Mesendoderm (in vitro differentiated cells): ENCODE measurements around the gene TFB2M.
A peak's percentile ranks its signal among the peaks of the same experiment; 100 is the strongest.
"Not testable (repeated sequence)": the region's sequence is repeated elsewhere in the genome, so short reads cannot be mapped to it uniquely, and the experiment has no call there.

ENCODE experiments used
- DNase-seq: peaks from one replicate; pipeline ENCODE4 v3.0.0; 2013
- H2AK5ac ChIP-seq: 2 replicates; pipeline ENCODE4 v1.6.1; 2013; ENCODE audit warnings: low read length, inconsistent platforms
- H2BK120ac ChIP-seq: 2 replicates; pipeline ENCODE4 v1.6.1; 2013; ENCODE audit warnings: low read depth, mild to moderate bottlenecking, low read length, moderate library complexity, mixed read lengths
- H2BK15ac ChIP-seq: replicated peaks from 2 replicates; pipeline ENCODE4 v1.6.1; 2013; ENCODE audit warnings: low read depth, mild to moderate bottlenecking, moderate library complexity
- H2BK5ac ChIP-seq: 2 replicates; pipeline ENCODE4 v1.6.1; 2013; ENCODE audit warnings: low read length, inconsistent platforms
- H3K18ac ChIP-seq: 2 replicates; pipeline ENCODE4 v1.6.1; 2013; ENCODE audit warnings: mild to moderate bottlenecking, low read length, mixed read lengths
- H3K23ac ChIP-seq: one replicate; pipeline ENCODE4 v1.6.1; 2013; ENCODE audit warnings: low read length
- H3K27ac ChIP-seq: 2 replicates; pipeline ENCODE4 v1.5.1; 2013; ENCODE audit warnings: low read depth, mild to moderate bottlenecking, inconsistent platforms, low read length, moderate library complexity
- H3K27me3 ChIP-seq: 2 replicates; pipeline ENCODE4 v1.6.1; 2013; ENCODE audit warnings: low read length, control low read depth, mild to moderate bottlenecking, inconsistent platforms; ENCODE audit not compliant: insufficient read depth, poor library complexity
- H3K36me3 ChIP-seq: 2 replicates; pipeline ENCODE4 v1.6.1; 2013; ENCODE audit warnings: low read length, inconsistent platforms; ENCODE audit not compliant: control insufficient read depth, insufficient read depth
- H3K4ac ChIP-seq: one replicate; pipeline ENCODE4 v1.6.1; 2013; ENCODE audit warnings: low read depth, mild to moderate bottlenecking, low read length, moderate library complexity
- H3K4me1 ChIP-seq: 2 replicates; pipeline ENCODE4 v1.6.1; 2013; ENCODE audit warnings: low read depth, low read length, inconsistent platforms; ENCODE audit not compliant: control insufficient read depth
- H3K4me2 ChIP-seq: 2 replicates; pipeline ENCODE4 v1.6.1; 2013; ENCODE audit warnings: low read length
- H3K4me3 ChIP-seq: 2 replicates; pipeline ENCODE4 v1.5.1; 2013; ENCODE audit warnings: mild to moderate bottlenecking, low read length
- H3K56ac ChIP-seq: one replicate; pipeline ENCODE4 v1.6.1; 2013; ENCODE audit warnings: low read length
- H3K79me1 ChIP-seq: 2 replicates; pipeline ENCODE4 v1.6.1; 2013; ENCODE audit warnings: low read length, inconsistent platforms
- H3K79me2 ChIP-seq: 2 replicates; pipeline ENCODE4 v1.6.1; 2013; ENCODE audit warnings: mild to moderate bottlenecking, low read length; ENCODE audit not compliant: control insufficient read depth, insufficient read depth
- H3K9ac ChIP-seq: 2 replicates; pipeline ENCODE4 v1.6.1; 2013; ENCODE audit warnings: low read length, inconsistent platforms
- H4K5ac ChIP-seq: one replicate; pipeline ENCODE4 v1.6.1; 2013; ENCODE audit warnings: low read length
- H4K8ac ChIP-seq: one replicate; pipeline ENCODE4 v1.6.1; 2013; ENCODE audit warnings: low read depth, mild to moderate bottlenecking, control low read depth, low read length, moderate library complexity
- WGBS: extraction: QIAGEN DNeasy Blood & Tissue Kit; methylation state at CpG from one replicate; pipeline ENCODE4 v1.1.7; 2013; ENCODE audit warnings: low lambda C conversion rate, missing lambda C conversion rate; ENCODE audit not compliant: insufficient coverage; ENCODE audit errors: extremely low coverage; 5-methylcytosine and 5-hydroxymethylcytosine counted together

TFB2M gene

DNA sequence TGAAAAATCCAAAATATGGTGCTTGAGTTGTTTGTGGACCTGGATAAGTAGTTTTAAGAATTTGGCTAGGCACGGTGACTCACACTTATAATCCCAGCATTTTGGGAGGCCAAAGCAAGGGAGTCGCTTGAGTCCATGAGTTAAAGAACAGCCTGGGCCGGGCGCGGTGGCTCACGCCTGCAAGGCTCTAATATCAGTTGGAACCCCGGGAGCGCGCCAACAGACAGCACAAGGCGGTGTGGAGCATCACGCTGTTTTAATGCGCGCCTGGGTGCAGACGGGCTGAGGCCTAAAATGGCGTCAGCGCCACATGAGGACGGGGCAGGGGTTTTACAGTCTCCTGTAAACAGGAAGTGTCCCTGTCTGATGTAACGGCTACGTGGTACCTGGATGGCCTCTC lies 39.2 kb upstream of the TFB2M start:
- H3K4me1 ChIP-seq, H2BK5ac ChIP-seq, H3K79me1 ChIP-seq, H3K4me2 ChIP-seq, H2AK5ac ChIP-seq, DNase-seq, H4K8ac ChIP-seq, H3K9ac ChIP-seq, H2BK120ac ChIP-seq, H3K56ac ChIP-seq, H3K36me3 ChIP-seq, H3K18ac ChIP-seq, H3K27me3 ChIP-seq, H3K4me3 ChIP-seq, H4K5ac ChIP-seq, H3K4ac ChIP-seq, H3K27ac ChIP-seq, H2BK15ac ChIP-seq, H3K23ac ChIP-seq, H3K79me2 ChIP-seq: not testable (repeated sequence)
- no CpG with 5 or more reads among the region's 19 CpGs for WGBS

DNA sequence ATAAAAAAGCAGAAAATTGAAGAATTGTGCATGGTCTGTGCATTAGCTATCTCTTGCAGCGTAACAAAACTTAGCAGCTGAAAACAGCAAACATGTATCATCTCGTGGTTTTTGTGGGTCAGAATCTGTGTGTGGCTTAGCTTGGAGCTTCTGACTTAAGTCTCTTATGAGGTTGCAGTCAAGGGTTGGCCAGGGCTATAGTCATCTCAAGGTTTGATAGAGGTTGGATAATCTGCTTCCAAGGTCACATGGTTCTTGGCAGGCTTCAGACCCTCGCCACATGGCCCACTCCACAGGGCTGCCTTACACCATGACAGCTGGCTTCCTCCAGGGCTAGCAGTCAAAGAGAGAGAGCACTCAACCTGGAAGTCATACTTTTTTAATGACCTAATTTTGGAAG lies 36.1 kb upstream of the TFB2M start:
- Histone ChIP-seq H2BK120ac (no peak overlapping the region), H3K36me3 (no peaks in the 10 kb centered on the region)
- WGBS = no CpG with 5 or more reads among the region's 3 CpGs

DNA sequence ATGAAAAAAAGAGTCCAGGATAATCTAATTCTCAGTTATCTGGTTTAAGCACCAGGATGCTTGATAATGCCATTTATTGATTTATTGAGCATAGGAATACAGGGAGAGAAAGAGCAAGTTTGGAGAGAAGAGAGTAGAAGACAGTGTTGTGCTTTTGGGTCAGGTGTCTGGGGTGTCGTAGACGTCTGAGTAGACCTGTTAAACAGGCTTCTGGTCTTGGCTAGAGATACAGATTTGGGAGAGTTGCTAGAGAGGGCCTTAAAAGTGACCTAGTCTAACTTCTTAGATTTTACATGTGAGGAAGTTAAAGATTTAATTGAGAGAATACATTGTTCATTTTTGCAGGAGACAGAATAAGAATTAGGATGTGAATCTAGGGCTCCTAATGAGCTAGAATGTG lies 34.5 kb upstream of the TFB2M start:
- no peaks in the 10 kb centered on the region for H3K4me1 ChIP-seq

More for the DNA sequence above, 36.1 kb upstream of the TFB2M start:
- no peak overlapping the region for H3K4me3 ChIP-seq
- H2AK5ac ChIP-seq = no peak overlapping the region
- H3K27ac ChIP-seq = no peak overlapping the region
- no peak overlapping the region for H2BK15ac ChIP-seq
- H3K27me3 ChIP-seq = no peaks in the 10 kb centered on the region
- H3K18ac ChIP-seq = no peak overlapping the region
- H4K8ac ChIP-seq = no peak overlapping the region
- H3K79me2 ChIP-seq = no peaks in the 10 kb centered on the region
- no peak overlapping the region for H3K4me2 ChIP-seq
- no peak for DNase-seq
- H3K56ac ChIP-seq = no peak overlapping the region
- no peak overlapping the region for H3K4ac ChIP-seq
- peaks cover 6% of the 10 kb centered on the region for H3K79me1 ChIP-seq
- H2BK5ac ChIP-seq = no peak overlapping the region
- H3K9ac ChIP-seq = no peak overlapping the region
- H3K23ac ChIP-seq = no peak overlapping the region
- H4K5ac ChIP-seq = no peak overlapping the region
- no peaks in the 10 kb centered on the region for H3K4me1 ChIP-seq

DNA sequence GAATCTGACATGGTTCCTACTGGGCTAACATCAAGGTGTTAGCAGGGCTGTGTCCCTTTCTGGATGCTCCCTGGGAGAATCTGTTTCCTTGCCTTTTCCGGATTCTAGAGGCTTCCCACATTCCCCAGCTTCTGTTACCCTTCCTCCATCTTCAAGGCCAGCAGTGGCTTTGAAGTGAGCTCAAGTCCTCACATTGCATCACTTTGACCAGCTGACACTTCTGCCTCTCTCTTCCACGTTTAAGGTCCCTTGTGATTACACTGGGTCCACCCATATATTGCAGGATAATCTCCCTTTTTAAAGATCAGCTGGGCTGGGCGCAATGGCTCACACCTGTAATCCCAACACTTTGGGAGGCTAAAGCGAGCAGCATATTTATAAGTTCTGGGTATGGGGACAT lies 33.3 kb upstream of the TFB2M start:
- no peak overlapping the region for H3K9ac ChIP-seq
- H4K8ac ChIP-seq = no peak overlapping the region

More for the DNA sequence above, 34.5 kb upstream of the TFB2M start:
- H3K18ac ChIP-seq = no peak overlapping the region
- no peak overlapping the region for H4K8ac ChIP-seq
- H3K79me1 ChIP-seq = peaks cover 6% of the 10 kb centered on the region
- no peak overlapping the region for H3K27ac ChIP-seq
- no peak overlapping the region for H3K23ac ChIP-seq
- H4K5ac ChIP-seq = no peak overlapping the region
- no peaks in the 10 kb centered on the region for H3K79me2 ChIP-seq
- H3K4me3 ChIP-seq = no peak overlapping the region
- no peaks in the 10 kb centered on the region for H3K27me3 ChIP-seq
- H3K36me3 ChIP-seq = no peaks in the 10 kb centered on the region
- no peak for DNase-seq
- no peak overlapping the region for H2AK5ac ChIP-seq
- no peak overlapping the region for H3K56ac ChIP-seq
- H2BK5ac ChIP-seq = no peak overlapping the region
- no peak overlapping the region for H2BK120ac ChIP-seq
- no peak overlapping the region for H3K9ac ChIP-seq
- H2BK15ac ChIP-seq = no peak overlapping the region
- no peak overlapping the region for H3K4ac ChIP-seq
- WGBS = no CpG with 5 or more reads among the region's 2 CpGs
- no peak overlapping the region for H3K4me2 ChIP-seq

DNA sequence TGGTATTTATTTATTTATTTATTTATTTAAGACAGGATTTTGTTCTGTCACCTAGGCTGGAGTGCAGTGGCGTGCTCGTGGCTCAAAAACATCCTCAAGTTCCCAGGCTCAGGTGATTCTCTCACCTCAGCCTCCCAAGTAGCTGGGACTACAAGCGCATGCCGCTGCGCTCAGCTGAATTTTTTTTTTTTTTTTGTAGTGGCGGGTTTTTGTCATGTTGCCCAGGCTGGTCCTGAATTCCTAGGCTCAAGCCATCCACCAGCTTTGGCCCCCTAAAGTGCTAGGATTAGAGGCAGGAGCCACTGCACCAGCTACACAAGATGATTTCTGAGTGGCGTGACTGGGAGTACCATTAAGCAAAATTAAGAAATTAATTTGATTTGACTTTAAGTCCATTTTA lies 31.9 kb upstream of the TFB2M start:
- Histone ChIP-seq H3K9ac (no peak overlapping the region), H3K27me3 (no peaks in the 10 kb centered on the region), H3K79me2 (no peaks in the 10 kb centered on the region), H3K36me3 (no peaks in the 10 kb centered on the region), H2BK5ac (no peak overlapping the region), H3K4me1 (no peaks in the 10 kb centered on the region), H2BK120ac (no peak overlapping the region), H3K4ac (no peak overlapping the region), H3K18ac (no peak overlapping the region), H4K5ac (no peak overlapping the region), H3K4me3 (no peak overlapping the region), H3K23ac (no peak overlapping the region), H2AK5ac (no peak overlapping the region), H3K27ac (no peak overlapping the region), H4K8ac (no peak overlapping the region), H2BK15ac (no peak overlapping the region), H3K56ac (no peak overlapping the region), H3K79me1 (peaks cover 5% of the 10 kb centered on the region), H3K4me2 (no peak overlapping the region)
- WGBS = no CpG with 5 or more reads among the region's 7 CpGs
- DNase-seq = no peak

More for the DNA sequence above, 33.3 kb upstream of the TFB2M start:
- Histone ChIP-seq H3K4me2 (no peak overlapping the region), H2AK5ac (no peak overlapping the region), H4K5ac (no peak overlapping the region), H3K36me3 (no peaks in the 10 kb centered on the region), H3K18ac (no peak overlapping the region), H2BK120ac (no peak overlapping the region), H3K27ac (no peak overlapping the region), H2BK5ac (no peak overlapping the region), H3K56ac (no peak overlapping the region), H3K4me1 (no peaks in the 10 kb centered on the region), H3K4ac (no peak overlapping the region), H2BK15ac (no peak overlapping the region), H3K23ac (no peak overlapping the region), H3K79me2 (no peaks in the 10 kb centered on the region), H3K27me3 (no peaks in the 10 kb centered on the region), H3K79me1 (peaks cover 6% of the 10 kb centered on the region), H3K4me3 (no peak overlapping the region)
- DNase-seq = peak; percentile 16
- no CpG with 5 or more reads among the region's 4 CpGs for WGBS

DNA sequence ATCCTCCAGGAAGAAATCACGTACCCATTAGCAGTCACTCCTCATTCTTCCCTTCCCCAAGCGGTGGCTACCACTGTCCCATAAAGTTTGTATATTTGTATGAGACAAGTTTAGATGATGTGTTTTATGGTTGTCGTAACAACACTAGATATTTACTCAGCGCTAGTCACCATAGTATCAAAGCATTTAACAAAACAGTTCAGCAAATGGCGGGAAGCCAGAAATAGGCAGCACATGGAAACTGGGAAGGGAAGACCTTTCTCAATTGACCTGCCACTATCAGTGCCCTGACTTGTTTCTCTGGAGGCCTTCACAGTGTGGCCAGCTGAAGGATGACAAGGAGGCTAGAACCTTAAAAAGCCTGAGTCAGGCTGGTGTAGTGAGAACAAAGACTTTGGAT lies 31.3 kb upstream of the TFB2M start:
- Histone ChIP-seq H3K4me3 (no peak overlapping the region), H3K18ac (no peak overlapping the region), H4K8ac (no peak overlapping the region), H3K56ac (no peak overlapping the region), H3K23ac (no peak overlapping the region), H3K27ac (no peak overlapping the region), H3K79me2 (no peaks in the 10 kb centered on the region), H3K27me3 (no peaks in the 10 kb centered on the region), H4K5ac (no peak overlapping the region), H2BK120ac (no peak overlapping the region), H3K79me1 (peaks cover 5% of the 10 kb centered on the region), H2BK5ac (no peak overlapping the region), H2AK5ac (no peak overlapping the region), H3K4ac (no peak overlapping the region), H3K36me3 (no peaks in the 10 kb centered on the region), H3K4me2 (no peak overlapping the region), H2BK15ac (no peak overlapping the region), H3K4me1 (no peaks in the 10 kb centered on the region), H3K9ac (no peak overlapping the region)
- WGBS = no CpG with 5 or more reads among the region's 5 CpGs
- DNase-seq = peak; percentile 37
